Retinal pigment epithelial cell (primary cell): Measurements from ENCODE around the gene ZNF593OS.

Experiments used
- DNase-seq: peaks from one replicate; pipeline ENCODE4 v3.0.0-alpha.2; 2010; ENCODE audit warnings: low read depth
- H3K4me3 ChIP-seq: 2 replicates; pipeline ENCODE4 v1.5.1; 2011; ENCODE audit warnings: mild to moderate bottlenecking, low read length, control low read depth, moderate library complexity
- TF ChIP-seq, protein P1 (sequence below): conservative IDR thresholded peaks from 2 replicates; pipeline ENCODE4 v1.5.1; 2011; ENCODE audit warnings: low read depth, low read length, control low read depth, inconsistent platforms

Gene ZNF593OS

DNA sequence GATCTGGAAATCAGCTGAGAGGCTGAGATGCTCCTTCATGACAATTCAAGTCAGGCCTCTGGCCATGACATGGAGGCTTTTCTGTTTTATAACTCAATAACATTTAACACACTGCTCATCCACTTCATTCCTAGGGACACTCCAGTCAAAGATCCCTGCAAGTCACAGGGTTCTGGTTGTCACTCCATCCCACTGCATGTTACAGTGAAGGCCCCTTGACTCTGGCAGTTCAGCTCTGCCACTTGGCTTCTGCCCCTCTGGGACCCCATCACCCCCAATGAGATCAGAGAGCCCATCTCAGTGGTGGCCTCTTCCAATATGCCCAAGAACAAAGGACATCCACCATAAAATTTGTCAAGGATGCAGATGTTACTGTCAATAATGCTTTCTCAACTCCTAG, 22.7 kb downstream of the ZNF593OS start:
- TF ChIP-seq, protein P1, sequence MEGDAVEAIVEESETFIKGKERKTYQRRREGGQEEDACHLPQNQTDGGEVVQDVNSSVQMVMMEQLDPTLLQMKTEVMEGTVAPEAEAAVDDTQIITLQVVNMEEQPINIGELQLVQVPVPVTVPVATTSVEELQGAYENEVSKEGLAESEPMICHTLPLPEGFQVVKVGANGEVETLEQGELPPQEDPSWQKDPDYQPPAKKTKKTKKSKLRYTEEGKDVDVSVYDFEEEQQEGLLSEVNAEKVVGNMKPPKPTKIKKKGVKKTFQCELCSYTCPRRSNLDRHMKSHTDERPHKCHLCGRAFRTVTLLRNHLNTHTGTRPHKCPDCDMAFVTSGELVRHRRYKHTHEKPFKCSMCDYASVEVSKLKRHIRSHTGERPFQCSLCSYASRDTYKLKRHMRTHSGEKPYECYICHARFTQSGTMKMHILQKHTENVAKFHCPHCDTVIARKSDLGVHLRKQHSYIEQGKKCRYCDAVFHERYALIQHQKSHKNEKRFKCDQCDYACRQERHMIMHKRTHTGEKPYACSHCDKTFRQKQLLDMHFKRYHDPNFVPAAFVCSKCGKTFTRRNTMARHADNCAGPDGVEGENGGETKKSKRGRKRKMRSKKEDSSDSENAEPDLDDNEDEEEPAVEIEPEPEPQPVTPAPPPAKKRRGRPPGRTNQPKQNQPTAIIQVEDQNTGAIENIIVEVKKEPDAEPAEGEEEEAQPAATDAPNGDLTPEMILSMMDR, result no peak
- DNase-seq, result no peak

DNA sequence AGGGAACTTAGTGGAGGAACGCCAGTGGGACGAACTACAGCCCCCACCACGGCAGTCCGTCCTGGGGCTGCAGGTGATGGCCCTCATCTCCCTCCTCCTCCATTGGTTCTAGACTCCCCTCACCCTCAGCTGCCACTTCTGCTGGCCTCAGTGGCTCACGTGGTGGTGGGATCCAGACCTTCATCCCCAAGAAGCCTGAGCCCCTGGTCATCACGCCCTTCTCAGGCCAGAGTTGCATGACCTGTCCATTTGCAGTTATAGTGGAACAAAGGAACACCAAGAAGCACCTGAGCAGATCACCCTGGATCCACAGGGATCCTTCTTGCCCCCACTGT, 25.7 kb downstream of the ZNF593OS start:
- TF ChIP-seq, protein P1, result no peak
- DNase-seq, result no peak
- no peak overlapping the region for H3K4me3 ChIP-seq

More for the DNA sequence above, 22.7 kb downstream of the ZNF593OS start:
- no peak overlapping the region for H3K4me3 ChIP-seq

GRCh38 chr1:26145041-26145959, 26.3 kb downstream of the ZNF593OS start:
- peak; percentile 34 for DNase-seq
- no peak overlapping the region for H3K4me3 ChIP-seq
- TF ChIP-seq, protein P1, result peak; percentile 73

- no peak for DNase-seq
These were observed 29.5 kb downstream of the ZNF593OS start for GRCh38 chr1:26142159-26142558.

GRCh38 chr1:26138974-26139558, 32.6 kb downstream of the ZNF593OS start:
- TF ChIP-seq, protein P1, result no peak
- no peak overlapping the region for H3K4me3 ChIP-seq
- no peak for DNase-seq

More at GRCh38 chr1:26142159-26142558, 29.5 kb downstream of the ZNF593OS start:
- no peak overlapping the region for H3K4me3 ChIP-seq
- TF ChIP-seq, protein P1, result no peak

DNA sequence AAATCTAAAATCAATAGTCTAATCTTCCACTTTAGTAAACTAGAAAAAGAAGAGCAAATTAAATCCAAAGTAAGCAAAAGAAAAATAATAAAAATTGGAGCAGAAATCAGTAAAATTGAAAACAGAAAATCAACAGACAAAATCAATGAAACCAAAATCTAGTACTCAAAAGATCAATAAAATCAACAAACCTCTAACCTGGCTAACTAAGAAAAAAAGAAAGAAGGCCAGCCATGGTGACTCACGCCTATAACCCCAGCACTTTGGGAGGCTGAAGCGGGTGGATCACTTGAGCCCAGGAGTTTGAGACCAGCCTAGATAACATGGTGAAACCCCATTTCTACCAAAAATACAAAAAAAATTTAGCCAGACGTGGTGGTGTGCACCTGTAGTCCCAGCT, 37.2 kb downstream of the ZNF593OS start:
- TF ChIP-seq, protein P1, result no peak
- no peak overlapping the region for H3K4me3 ChIP-seq
- no peak for DNase-seq

DNA sequence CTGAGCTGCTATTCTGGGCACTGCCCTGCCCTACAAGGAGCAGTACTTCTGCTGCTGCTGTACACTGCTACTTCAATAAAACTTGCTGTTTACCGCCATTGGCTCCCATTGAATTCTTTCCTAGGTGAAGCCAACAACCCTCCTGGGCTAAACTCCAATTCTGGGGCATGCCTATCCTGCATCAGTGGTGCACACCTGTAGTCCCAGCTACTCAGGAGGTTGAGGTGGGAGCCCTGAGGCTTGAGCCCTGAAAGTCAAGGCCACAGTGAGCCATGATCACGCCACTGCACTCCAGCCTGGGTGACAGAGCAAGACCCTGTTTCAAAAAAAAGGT, 38.8 kb downstream of the ZNF593OS start:
- H3K4me3 ChIP-seq, result no peak overlapping the region
- DNase-seq, result no peak
- TF ChIP-seq, protein P1, result no peak
